ENCODE measurements around the gene GOLT1A.

The GOLT1A gene

GRCh38 chr1:204224655-204225054, 10.9 kb upstream of the GOLT1A start:
- DNase-seq (ENCODE audit: low read depth), result no peak
- H3K4me3 ChIP-seq (ENCODE audit: low read depth, low read length), result no peak overlapping the region
- TF ChIP-seq, protein P1, sequence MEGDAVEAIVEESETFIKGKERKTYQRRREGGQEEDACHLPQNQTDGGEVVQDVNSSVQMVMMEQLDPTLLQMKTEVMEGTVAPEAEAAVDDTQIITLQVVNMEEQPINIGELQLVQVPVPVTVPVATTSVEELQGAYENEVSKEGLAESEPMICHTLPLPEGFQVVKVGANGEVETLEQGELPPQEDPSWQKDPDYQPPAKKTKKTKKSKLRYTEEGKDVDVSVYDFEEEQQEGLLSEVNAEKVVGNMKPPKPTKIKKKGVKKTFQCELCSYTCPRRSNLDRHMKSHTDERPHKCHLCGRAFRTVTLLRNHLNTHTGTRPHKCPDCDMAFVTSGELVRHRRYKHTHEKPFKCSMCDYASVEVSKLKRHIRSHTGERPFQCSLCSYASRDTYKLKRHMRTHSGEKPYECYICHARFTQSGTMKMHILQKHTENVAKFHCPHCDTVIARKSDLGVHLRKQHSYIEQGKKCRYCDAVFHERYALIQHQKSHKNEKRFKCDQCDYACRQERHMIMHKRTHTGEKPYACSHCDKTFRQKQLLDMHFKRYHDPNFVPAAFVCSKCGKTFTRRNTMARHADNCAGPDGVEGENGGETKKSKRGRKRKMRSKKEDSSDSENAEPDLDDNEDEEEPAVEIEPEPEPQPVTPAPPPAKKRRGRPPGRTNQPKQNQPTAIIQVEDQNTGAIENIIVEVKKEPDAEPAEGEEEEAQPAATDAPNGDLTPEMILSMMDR (IDR thresholded peaks at IDR 0.05; ENCODE audit: insufficient read depth, low read depth, low read length, missing control alignments), result no peak

DNA sequence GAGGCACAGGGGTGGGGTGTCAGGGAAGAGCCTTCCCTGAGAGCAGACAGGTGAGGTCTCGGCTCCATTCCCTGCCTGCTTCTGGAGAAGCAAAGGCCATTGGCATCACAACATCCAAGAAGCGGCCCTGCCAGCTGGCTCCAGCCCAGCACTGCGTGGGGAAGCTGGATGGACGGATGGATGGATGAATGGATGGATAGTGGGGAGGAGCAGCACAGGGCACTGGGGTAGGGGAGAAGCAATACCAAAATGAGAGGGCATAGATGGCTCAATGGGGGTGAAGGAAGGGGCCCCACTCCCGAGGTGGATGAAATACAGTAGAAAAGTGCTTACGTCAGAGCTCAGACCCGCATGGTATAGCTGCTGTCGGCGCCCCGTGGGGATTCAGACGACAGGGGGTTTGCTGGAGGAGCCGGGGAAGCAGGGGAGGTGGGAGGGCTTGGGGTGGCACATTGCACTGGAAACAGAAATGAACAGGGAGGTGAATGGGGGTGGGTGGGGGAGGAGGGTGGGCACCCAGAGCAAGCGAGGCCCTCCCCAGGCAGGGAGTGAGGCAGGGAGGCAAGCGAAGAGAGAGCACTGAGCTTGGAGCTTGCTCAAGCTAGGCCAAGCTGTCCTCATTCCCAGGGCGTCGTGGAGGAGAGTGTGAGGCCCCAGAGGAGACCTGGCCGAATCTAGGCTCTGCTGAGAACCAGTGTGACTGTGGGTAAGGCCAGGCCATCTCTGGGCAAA, 9.5 kb upstream of the GOLT1A start:
- no peak overlapping the region for H3K4me3 ChIP-seq (ENCODE audit: low read depth, low read length)
- TF ChIP-seq, protein P1 (IDR thresholded peaks at IDR 0.05; ENCODE audit: insufficient read depth, low read depth, low read length, missing control alignments), result no peak
- DNase-seq (ENCODE audit: low read depth), result no peak

DNA sequence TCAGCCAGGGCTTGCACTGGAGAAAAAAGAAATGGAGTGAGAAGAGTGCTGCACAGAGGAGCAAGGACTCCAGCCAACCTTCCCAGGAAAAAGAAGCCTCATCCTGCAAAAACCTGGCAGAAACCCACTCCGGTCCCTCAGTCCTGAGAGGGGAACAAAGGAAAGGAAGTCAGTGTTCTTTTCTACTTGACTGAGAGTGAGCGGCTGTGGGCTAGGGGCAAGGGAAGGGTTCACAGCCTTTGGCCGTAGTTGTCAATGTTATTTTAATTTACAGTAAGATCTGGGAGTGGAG, 8.9 kb upstream of the GOLT1A start:
- H3K4me3 ChIP-seq (ENCODE audit: low read depth, low read length), result no peak overlapping the region
- no peak for DNase-seq (ENCODE audit: low read depth)
- TF ChIP-seq, protein P1 (IDR thresholded peaks at IDR 0.05; ENCODE audit: insufficient read depth, low read depth, low read length, missing control alignments), result no peak

- no peak overlapping the region for H3K4me3 ChIP-seq (ENCODE audit: low read depth, low read length)
- TF ChIP-seq, protein P1 (IDR thresholded peaks at IDR 0.05; ENCODE audit: insufficient read depth, low read depth, low read length, missing control alignments), result no peak
- DNase-seq (ENCODE audit: low read depth), result no peak
These were observed 8.4 kb upstream of the GOLT1A start for GRCh38 chr1:204222006-204222763.

GRCh38 chr1:204221271-204221670, 7.5 kb upstream of the GOLT1A start:
- no peak for DNase-seq (ENCODE audit: low read depth)
- H3K4me3 ChIP-seq (ENCODE audit: low read depth, low read length), result no peak overlapping the region
- TF ChIP-seq, protein P1 (IDR thresholded peaks at IDR 0.05; ENCODE audit: insufficient read depth, low read depth, low read length, missing control alignments), result no peak

DNA sequence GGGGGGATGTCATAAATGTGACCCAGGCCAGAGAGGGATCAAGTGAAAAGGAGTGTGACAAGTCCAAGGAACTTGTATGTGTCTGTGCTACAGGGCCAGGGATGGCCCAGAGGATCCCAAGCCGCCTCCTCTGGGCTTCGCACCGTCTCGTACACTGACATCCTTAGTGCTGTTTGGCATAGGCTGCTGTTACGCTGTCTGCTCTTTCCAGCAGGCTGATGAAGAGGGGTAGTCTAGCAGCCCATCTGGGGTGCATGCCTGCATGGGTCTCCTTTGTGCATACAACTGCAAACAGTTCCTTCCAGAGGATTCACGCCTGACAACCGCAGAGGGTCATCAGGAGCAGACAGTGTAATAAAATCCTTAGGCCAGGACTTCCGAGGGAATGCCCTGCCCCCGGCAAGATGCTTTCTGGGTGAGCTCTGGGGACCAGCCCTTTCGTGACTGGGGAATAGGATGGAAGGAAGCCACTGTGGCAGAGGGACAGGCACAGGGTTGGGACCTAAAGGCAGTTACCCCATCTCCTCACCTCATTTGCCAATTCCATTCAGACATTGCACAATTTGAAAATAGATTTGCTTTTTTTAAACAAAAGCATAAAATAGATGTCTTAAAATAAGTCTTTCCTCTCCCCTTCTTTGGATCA, 6.3 kb upstream of the GOLT1A start:
- DNase-seq (ENCODE audit: low read depth), result no peak
- TF ChIP-seq, protein P1 (IDR thresholded peaks at IDR 0.05; ENCODE audit: insufficient read depth, low read depth, low read length, missing control alignments), result no peak
- H3K4me3 ChIP-seq (ENCODE audit: low read depth, low read length), result no peak overlapping the region

Data from GM12865 (cell line).